NCI-H526 treated with DMSO at 0.1 percent for 48 hours (cell line): ENCODE measurements around the gene NOM1.
A peak's percentile ranks its signal among the peaks of the same experiment; 100 is the strongest.
"Not testable (repeated sequence)": the region's sequence is repeated elsewhere in the genome, so short reads cannot be mapped to it uniquely, and the experiment has no call there.

Experiments
- DNase-seq: peaks from one replicate; lab custom pipeline; 2025; lab: John Stamatoyannopoulos, UW

Gene NOM1

DNA sequence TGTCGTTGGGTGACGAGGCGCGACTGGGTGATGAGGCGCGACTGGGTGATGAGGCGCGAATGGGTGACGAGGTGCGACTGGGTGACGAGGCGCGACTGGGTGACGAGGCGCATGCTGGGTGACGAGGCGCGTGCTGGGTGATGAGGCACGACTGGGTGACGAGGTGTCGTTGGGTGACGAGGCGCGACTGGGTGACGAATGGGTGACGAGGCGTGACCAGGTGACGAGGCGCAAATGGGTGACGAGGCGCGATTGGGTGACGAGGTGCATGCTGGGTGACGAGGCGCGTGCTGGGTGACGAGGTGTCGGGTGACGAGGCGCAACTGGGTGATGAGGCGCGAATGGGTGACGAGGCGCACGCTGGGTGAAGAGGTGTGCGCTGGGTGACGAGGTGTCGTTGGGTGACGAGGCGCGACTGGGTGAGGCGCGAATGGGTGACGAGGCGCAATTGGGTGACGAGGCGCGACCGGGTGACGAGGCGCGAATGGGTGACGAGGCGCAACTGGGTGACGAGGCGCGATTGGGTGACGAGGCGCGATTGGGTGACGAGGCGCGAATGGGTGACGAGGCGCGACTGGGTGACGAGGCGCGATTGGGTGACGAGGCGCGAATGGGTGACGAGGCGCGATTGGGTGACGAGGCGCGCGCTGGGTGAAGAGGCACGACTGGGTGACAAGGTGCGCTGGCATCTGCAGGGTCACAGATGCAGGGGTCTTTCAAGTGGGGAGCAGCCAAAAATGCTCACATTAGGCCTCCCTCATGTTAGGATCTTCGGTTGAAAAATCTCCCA lies 7.9 kb upstream of the NOM1 start:
- no peak for DNase-seq

DNA sequence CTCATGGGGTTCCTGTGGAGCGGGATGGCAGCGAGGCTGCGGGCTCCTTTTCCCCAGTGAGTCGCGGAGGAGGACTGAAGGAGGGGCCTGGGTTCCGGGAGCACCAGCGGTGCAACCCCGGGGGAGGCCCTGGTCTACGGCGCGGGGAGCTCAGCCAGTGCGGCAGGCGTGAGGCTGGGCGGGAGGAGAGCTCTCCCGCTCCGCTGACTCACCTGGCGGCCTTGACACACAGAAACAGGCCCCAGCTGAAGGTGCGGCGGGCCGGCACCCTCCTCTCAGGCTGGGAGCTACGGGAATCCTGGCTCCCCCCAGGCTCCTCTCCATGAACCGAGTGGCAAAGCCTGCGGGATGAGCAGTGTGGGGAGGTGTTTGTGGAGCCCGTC lies 6.8 kb upstream of the NOM1 start:
- no peak for DNase-seq

DNA sequence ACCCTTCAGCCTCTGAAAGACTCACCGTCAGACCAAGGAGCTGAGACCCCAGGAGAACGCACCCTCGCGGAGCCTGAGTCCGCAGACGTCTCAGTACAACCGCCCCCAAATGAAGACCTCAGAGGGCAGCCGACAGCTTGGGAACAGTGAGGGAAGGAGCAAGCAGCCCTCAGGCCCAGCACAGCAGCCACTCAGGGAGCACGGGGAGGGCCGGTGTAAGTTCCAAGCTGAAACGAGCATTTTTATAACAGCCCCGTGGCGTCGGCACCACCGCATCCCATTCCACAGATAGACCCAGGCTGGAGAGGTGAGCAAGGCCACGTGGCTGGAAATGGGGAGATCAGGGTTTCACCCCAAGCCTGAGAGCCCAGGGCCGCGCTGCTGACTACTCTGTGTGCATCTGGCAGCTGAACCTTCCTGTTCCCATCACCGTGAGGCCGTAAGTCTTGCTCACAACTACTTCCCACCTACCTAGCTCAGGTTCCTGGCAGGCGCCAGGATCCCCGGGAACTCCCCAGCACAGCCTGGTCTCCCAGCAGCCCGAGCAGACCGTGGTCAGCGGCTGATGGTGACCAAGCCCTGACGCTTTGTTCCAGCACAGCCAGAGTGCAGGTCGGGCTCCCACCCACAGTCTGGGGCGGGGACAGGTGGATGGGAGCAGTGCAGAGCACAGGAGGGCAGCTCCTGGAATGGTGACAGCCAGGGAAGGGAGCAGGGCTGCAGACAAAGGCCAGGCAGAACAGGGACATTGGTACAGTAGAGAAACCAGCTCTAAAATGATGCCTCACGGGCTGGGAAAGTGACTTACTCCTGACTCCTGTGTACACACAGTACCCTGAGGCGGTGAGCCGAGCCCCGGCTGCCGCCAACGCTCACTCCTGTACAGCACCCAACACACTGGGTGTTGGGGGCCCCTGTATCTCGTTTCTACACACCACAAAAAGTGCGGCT lies 6.1 kb upstream of the NOM1 start:
- DNase-seq, result no peak

DNA sequence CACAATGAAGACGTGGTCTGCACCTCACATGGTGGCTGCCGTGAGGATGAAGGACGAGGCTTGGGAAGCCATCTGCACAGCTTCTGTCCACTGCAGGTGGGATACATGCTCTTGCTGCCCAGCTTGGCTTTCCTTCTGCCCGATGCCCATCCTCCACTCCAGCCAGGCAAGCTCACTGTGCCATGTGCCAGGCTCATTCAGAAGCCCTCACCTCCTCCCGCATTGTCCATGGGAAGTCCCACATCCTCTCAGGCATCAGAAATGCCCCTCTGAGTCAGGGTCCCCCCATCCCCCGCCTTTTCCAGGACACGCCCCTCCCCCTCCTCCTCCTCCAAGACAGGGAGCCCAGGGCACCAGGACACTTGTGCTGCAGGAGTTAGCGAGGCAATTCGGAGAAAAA lies 4.6 kb upstream of the NOM1 start:
- no peak for DNase-seq

DNA sequence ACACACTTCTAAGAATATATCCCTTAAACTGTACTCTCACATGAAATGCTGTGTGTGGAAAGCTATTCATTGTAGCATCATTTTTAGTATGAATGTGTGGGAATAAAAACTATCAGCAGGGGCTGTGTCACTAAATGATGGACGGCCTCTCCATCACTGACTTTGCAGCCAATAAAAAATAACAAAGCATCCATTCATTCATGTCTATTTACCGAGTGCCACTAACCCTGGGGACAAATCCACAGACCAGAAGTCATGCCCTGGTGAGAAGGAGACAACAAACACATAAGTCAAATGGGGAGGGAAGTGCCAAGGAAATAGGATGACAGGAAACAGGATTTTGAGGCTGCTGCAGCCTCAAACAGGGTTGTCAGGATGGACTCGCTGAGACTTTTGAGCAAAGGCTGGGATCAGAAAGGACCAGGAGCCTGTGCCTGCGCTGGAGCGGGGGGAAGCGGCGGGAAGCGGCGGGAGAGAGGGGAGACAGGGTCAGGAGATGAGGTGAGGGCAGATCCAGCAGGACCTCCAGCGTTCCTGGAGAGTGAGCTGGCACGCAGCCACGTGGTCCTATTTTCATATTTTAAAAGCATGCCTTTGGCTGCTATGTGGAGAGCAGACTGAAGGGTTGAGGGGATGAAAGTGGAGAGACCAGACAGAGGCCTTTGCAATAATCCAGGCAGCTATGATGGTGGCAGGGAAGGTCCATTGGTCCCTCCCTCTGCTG lies 2.2 kb upstream of the NOM1 start:
- peak; percentile 32 for DNase-seq

DNA sequence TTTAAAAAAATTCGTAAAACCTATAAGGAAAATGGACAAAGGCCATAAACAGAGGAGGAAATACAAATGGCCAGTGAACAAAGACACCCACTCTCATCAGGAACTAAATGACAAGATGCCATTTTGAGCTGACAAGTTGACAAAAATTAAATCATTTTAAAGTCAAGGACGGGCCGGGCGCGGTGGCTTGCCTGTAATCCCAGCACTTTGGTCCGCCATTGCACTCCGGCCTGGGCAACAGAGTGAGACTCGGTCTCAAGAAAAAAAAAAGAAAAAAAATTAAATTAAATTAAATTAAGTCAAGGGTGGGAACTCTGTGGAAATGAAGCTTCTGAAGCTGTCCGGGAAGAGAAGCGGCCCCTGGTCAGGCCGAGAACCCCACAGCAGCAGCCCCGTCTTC lies 1.2 kb upstream of the NOM1 start:
- no peak for DNase-seq

DNA sequence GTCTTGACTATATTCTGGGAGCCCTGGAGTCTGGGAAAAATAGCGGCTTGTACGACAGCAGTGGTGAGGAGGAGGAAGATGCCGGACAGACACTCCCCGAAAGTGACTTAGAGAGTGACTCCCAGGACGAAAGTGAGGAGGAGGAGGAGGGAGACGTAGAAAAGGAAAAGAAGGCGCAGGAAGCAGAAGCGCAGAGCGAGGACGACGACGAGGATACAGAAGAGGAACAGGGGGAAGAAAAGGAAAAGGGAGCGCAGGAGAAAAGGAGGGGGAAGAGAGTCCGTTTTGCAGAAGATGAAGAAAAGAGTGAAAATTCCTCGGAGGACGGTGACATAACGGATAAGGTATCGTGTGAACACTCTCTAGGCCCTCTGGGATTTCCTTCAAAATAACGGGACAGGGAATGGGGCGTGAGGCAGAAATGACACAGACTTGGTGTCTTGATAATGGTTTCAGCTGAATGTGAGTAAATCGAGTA lies 908 bp downstream of the NOM1 start:
- no peak for DNase-seq

DNA sequence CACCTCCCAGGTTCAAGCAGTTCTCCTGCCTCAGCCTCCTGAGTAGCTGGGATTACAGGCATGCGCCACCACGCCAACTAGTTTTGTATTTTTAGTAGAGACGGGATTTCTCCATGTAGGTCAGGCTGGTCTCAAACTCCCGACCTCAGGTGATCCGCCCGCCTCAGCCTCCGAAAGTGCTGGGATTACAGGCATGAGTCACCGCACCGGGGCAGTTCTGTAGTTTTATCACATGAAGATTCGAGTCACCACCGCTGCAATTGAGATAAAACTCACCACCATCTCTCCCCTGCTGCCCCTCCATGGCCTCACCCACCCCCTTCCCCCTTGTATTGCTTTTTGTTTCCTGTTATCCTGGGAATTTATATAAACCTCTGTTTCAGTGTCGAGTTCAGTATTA lies 3.7 kb downstream of the NOM1 start:
- not testable (repeated sequence) for DNase-seq

DNA sequence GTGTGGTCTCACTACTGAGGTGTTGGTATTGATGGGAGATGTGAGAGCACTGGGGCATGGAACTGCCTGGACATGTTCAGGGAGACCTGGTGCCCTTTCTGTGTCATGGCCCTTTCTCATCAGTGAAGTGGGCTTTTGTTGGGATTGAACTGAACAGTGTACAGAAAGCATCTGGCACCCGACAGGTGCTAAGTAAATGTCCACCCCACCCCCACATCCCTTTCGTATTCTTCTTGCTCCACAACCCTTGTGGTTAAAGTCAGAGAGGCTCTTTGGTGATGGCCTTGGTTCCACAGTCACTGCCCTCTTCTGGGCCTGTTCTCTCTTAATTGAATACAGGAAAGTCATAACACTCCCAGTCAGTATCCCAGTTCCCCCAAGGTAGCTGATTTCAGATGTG lies 5.4 kb downstream of the NOM1 start:
- no peak for DNase-seq

DNA sequence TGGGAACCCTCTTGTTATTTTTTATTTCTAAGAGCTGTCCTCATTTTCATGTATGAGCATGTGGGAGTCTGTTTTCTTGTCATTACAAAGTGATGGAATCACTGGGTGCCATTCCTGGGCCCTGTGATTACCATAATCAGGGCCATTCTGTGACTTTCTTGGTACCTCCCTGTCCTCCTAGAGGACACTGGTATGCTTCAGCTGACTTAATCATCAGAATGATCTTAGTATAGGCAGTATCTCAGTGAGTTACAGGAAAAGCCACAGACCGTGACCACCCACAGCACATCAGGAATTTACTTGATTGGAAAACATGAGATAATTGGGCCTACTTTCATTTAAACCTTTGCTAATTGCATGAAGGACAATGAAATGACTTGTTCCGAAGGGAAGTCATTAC lies 7.2 kb downstream of the NOM1 start:
- no peak for DNase-seq

DNA sequence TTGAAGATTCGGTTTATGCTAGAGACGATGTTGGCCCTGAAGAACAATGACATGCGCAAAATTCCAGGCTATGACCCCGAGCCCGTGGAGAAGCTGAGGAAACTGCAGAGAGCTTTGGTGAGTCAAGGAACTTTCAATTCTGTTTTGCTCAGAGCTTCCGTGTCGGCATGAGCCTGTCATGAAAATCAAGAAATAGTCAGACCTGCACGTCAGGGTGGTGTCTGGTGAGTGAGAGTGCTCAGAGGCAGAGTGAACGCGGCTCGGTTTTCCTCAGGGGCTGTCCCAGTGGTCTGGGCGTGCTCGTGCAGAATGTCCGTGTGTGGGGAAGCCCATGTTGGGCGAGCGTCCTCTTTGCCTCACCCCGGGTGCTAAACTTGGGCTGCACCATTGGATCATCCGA lies 12.6 kb downstream of the NOM1 start:
- no peak for DNase-seq

DNA sequence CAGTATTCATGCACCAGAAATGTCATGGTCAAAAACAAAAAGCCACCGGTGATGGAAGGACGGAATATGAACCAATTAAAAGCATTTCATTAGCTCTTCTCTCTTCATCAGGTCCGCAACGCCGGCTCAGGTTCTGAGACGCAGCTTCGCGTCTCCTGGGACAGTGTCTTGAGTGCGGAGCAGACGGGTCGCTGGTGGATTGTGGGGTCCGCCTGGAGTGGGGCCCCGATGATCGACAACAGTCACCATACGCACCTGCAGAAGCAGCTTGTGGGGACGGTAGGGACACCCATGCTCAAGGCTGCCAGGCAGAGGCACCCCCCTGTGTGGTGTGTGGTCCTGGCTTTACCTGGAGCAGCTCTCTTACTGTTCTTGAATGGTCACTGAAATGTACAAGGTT lies 13.4 kb downstream of the NOM1 start:
- DNase-seq, result no peak

DNA sequence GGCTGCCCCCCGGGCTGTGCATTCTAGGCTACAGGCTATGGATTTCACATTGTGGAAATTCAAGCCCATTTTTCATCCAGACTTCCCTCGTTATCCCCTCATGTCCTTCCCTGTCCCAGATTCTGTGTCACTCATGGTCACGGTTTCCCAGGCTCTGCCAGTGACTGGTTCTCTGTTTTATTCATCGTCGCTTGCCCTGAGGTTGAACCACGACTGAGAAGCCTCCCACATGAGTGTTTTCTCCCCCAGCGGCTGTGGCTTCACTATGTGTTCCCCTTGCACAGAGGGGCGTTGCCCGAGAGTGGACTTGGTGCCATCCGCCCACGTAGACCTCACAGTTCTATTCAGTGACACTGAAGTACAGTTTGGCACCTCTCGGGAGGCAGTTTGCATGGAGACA lies 14.0 kb downstream of the NOM1 start:
- DNase-seq, result no peak

DNA sequence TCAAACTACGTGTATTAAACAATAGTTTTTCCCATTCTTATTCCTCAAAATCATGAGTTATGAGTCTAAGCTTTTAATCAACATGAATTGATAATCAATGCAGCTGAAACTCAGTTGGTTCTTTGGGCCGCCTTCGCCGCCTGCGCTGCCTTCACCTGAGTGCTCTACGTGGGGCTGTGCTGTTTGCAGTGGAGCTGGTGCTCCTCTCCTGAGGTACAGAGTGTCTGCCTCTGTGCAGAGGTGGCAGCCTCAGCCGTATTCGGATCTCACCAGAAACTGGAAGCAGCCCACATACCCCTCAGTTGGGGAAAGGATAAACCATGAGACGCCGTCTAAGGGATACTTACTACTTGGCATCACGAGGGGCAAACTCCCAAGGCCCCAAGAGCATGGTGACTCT lies 15.5 kb downstream of the NOM1 start:
- no peak for DNase-seq

DNA sequence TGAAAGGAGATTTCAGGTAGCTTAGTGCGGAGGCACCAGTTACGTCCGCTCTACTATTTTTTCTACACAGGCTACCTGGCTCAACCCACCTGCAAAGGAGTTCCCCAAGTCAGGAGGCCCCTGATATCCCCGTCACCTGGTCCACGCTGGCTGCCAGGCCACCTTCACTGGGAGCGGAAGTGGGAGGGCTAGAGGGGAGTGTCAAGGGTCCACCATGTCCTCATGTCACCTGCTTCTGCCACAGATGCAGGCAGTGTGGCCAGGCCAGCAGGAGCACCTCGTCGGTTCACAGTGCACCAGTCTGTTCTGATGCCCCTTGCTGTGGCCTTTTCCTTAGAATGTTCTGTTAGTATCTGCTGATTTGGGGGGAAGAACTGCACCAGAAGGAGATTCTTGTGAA lies 16.9 kb downstream of the NOM1 start:
- DNase-seq, result no peak

DNA sequence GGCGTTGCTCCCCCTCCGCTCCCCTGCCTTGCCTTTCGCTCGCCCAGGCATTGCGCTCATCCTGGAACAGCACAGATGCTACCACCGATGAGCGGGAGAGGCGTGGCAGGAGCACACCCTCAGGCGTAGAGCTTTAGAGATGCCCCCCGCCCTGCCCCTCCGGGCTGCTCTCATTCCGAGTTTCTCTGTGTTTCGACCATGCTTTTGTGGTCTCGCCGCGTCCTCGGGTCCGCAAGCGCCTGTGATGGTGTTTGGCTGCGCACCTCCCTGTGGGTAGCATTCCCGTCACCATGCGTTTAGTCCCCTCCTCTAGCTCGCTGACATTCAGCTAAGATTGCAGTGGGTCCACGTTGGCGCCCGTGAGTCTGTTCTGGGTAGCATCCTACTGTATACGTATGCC lies 18.7 kb downstream of the NOM1 start:
- DNase-seq, result no peak

DNA sequence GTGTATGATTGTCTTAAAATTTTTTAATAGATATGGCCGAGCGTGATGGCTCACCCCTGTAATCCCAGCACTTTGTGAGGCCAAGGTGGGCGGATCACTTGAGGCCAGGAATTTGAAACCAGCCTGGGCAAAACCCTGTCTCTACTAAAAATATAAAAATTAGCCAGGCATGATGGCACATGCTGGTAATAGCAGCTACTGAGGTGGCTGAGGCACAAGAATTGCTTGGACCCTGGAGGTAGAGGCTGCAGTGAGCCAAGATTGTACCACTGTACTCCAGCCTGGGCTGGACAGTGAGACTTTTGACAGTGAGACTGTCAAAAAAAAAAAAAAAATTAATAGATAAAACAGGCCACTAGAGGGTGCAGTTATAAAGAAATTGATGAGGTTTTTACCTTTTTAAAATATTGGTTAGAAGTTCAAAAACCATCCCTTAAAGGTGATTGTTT lies 20.5 kb downstream of the NOM1 start:
- no peak for DNase-seq

DNA sequence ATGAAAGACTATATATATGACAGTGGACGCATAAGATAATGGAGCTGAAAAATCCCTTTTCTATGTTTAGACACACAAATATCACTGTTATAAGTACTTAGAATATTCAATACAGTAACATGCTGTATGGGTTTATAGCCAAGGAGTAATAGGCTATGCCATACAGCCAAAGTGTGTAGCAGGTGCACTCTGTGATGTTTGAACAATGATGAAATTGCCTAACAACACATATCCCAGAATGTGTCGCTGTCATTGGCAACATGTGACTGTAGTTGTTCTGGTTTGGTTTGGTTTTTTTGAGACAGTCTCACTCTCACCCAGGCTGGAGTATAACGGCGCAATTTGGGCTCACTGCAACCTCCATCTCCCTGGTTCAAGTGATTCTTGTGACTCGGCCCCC lies 26.1 kb downstream of the NOM1 start:
- DNase-seq, result no peak

DNA sequence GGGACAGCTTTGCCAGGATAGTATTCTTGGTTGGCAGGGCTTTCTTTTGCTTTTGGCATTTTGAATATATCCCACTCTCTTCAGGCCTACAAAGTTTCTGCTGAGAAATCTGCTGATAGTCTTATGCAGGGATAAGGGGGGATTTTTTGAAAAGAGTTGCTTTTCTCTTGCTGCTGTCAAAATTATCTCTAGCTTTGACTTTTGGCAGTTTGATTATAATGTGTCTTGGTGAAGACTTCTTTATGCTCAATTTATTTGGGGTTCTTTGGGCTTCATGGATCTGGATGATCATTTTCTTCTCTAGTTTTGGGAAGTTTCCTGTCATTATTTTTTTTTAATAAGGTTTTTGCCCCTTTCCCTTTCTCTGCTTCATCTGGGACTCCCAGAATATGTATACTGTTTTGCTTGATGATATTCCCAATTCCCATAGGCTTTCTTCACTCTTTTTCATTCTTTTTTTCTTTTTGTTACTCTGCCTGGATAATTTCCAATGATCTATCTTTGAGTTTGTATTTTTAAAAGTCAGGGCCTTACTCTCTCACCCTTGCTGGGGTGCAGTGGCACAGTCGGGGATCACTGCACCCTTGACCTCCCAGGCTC lies 29.6 kb downstream of the NOM1 start:
- DNase-seq, result no peak

DNA sequence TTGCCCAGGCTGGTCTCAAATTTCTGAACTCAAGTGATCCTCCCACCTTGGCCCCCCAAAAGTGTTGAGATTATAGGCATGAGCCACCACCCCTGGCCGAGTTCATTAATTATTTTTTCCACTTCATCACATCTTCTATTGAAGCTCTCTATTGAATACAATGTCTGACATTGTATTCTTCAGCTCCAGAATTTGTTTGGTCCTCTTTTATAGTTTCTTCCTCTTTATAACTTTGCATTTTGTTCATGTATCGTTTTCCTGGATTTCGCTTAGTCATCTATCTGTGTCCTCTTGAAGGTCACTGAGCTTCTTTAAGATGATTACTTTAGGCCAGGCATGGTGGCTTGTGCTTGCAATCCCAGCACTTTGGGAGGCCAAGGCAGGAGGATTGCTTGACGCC lies 30.2 kb downstream of the NOM1 start:
- no peak for DNase-seq

DNA sequence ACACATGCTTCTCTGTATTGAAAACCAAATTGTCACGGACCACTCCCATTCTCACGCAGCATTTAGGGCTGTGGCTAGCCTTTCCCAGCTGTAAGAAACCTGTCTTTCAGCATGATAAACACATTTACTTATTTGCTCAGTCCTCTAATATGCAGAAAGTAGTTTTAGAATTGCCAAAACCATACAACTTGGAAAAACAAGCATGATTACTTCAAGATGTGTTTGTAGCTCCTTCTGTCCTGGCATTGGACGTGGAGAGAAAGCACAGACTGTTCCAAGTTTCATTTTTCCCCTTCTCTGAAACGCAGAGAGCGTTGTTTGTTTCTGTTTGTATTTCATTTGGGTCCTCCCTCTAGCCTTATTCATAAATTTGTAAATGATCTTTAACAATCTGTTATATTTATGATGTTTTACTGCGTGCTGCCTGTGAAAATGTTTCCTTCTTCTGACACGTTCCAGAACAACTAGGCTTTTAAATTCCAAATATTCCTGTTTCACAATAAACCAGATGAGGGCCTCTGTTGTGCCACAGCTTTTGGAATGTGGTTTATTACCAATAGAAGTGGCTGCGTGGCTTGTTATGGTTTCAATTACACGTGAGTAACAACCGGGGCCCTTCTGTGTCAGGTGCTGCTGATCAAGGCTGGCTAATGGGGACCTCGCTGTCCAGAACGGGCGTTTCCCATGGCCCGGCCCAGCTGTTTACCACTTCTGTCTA lies 34.8 kb downstream of the NOM1 start:
- DNase-seq, result no peak
